GM23338 (cell line): ENCODE results near the gene CNNM1. TPM values are rescaled to one million over a fixed set of nuclear protein-coding genes. Genes with fewer than 3 reads are reported as not detected.
A peak's percentile ranks its signal among the peaks of the same experiment; 100 is the strongest.

ENCODE experiments used
- ATAC-seq: fragments of 200-7000 bp; cut with Tn5 transposase; 3 replicates; pipeline ENCODE4 v1.9.1; 2020
- DNase-seq: peaks from one replicate; pipeline ENCODE4 v3.0.0-alpha.2; 2015; ENCODE audit warnings: low spot score
- H2AFZ ChIP-seq: fragments of 200-600 bp; sonication (generic); 2 replicates; pipeline ENCODE4 v1.8.0; 2016; ENCODE audit warnings: antibody characterized with exemption, mild to moderate bottlenecking, moderate library complexity
- H3F3A ChIP-seq: fragments of 200-600 bp; sonication (generic); replicated peaks from 2 replicates; pipeline ENCODE4 v1.8.0; 2017; ENCODE audit warnings: antibody characterized with exemption, mixed run types, low read depth
- H3K27ac ChIP-seq: fragments of 200-600 bp; sonication (generic); 2 replicates; pipeline ENCODE4 v1.6.1; 2016; ENCODE audit warnings: low read depth
- H3K27me3 ChIP-seq: fragments of 200-600 bp; sonication (generic); 2 replicates; pipeline ENCODE4 v1.8.0; 2016; ENCODE audit warnings: mild to moderate bottlenecking, mixed run types, moderate library complexity; ENCODE audit not compliant: insufficient read depth
- H3K36me3 ChIP-seq: fragments of 200-600 bp; sonication (generic); 2 replicates; pipeline ENCODE4 v1.8.0; 2016; ENCODE audit warnings: mild to moderate bottlenecking; ENCODE audit not compliant: insufficient read depth
- H3K4me1 ChIP-seq: fragments of 200-600 bp; sonication (generic); 2 replicates; pipeline ENCODE4 v1.8.0; 2016; ENCODE audit warnings: mild to moderate bottlenecking, moderate library complexity; ENCODE audit not compliant: insufficient read depth
- H3K4me2 ChIP-seq: fragments of 200-600 bp; sonication (generic); 2 replicates; pipeline ENCODE4 v1.7.1; 2017; ENCODE audit warnings: mixed run types
- H3K4me3 ChIP-seq: fragments of 200-600 bp; sonication (generic); 2 replicates; pipeline ENCODE4 v1.6.1; 2016; ENCODE audit warnings: mixed run types
- H3K79me2 ChIP-seq: fragments of 200-600 bp; sonication (generic); replicated peaks from 2 replicates; pipeline ENCODE4 v1.8.0; 2017; ENCODE audit warnings: mild to moderate bottlenecking; ENCODE audit not compliant: insufficient read depth
- H3K9me2 ChIP-seq: fragments of 200-600 bp; sonication (generic); 2 replicates; pipeline ENCODE4 v1.8.0; 2017; ENCODE audit not compliant: insufficient read depth
- H4K20me1 ChIP-seq: fragments of 200-600 bp; sonication (generic); replicated peaks from 2 replicates; pipeline ENCODE4 v1.8.0; 2017; ENCODE audit warnings: mild to moderate bottlenecking; ENCODE audit not compliant: insufficient read depth
- H3K27ac Mint-ChIP-seq: 2 replicates; pipeline ENCODE4 v1.8.0; 2020; ENCODE audit warnings: inconsistent platforms, mild to moderate bottlenecking, moderate library complexity, mixed read lengths
- H3K27me3 Mint-ChIP-seq: 3 replicates; pipeline ENCODE4 v1.8.0; 2022; ENCODE audit warnings: low read depth, mild to moderate bottlenecking, moderate library complexity, mixed read lengths, inconsistent platforms; ENCODE audit not compliant: insufficient read depth, poor library complexity
- H3K36me3 Mint-ChIP-seq: 3 replicates; pipeline ENCODE4 v1.8.0; 2021; ENCODE audit warnings: low read depth, mild to moderate bottlenecking, inconsistent platforms, moderate library complexity, mixed read lengths
- H3K4me1 Mint-ChIP-seq: 3 replicates; pipeline ENCODE4 v1.8.0; 2020; ENCODE audit warnings: mild to moderate bottlenecking, inconsistent platforms, mixed read lengths
- H3K4me3 Mint-ChIP-seq: 3 replicates; pipeline ENCODE4 v1.8.0; 2021; ENCODE audit warnings: moderate library complexity, mild to moderate bottlenecking, inconsistent platforms, mixed read lengths
- H3K9me3 Mint-ChIP-seq: 3 replicates; pipeline ENCODE4 v1.8.0; 2020; ENCODE audit warnings: moderate library complexity, mild to moderate bottlenecking, inconsistent platforms, mixed read lengths
- CREB1 ChIP-seq: fragments of 250-450 bp; sonication (Bioruptor Pico); IDR thresholded peaks from 2 replicates; pipeline ENCODE4 v1.5.0; 2020; ENCODE audit warnings: low read depth, mild to moderate bottlenecking, moderate library complexity
- CTCF ChIP-seq, 2 experiments: fragments of 200-600 bp in 1 of 2; sonication (generic) in 1 of 2; conservative IDR thresholded peaks; 2 replicates each; pipeline versions ENCODE4 v1.5.1 to v1.6.1; 2016 to 2017; ENCODE audit warnings: antibody characterized with exemption in 2 of 2, low read depth in 2 of 2, mild to moderate bottlenecking in 2 of 2, moderate library complexity in 1 of 2
- ETS1 ChIP-seq: IDR thresholded peaks from 2 replicates; pipeline ENCODE4 v1.6.1; 2016; ENCODE audit warnings: antibody characterized with exemption
- EZH2 ChIP-seq: fragments of 200-600 bp; sonication (generic); IDR thresholded peaks from one replicate; pipeline ENCODE4 v1.8.0; 2017; ENCODE audit warnings: antibody characterized with exemption, mild to moderate bottlenecking, low read depth; ENCODE audit not compliant: unreplicated experiment
- POLR2AphosphoS5 ChIP-seq: IDR thresholded peaks from 2 replicates; pipeline ENCODE4 v1.6.1; 2016; ENCODE audit warnings: antibody characterized with exemption, low read depth
- STAT1 ChIP-seq: IDR thresholded peaks from one replicate; pipeline ENCODE4 v1.6.1; 2016; ENCODE audit warnings: antibody characterized with exemption; ENCODE audit not compliant: unreplicated experiment
- ZNF114 ChIP-seq: fragments of 250-450 bp; sonication (Bioruptor Pico); IDR thresholded peaks from 2 replicates; pipeline ENCODE4 v1.5.0; 2020; ENCODE audit warnings: mild to moderate bottlenecking, moderate library complexity
- ZNF331 ChIP-seq: fragments of 250-450 bp; sonication (Bioruptor Pico); IDR thresholded peaks from 2 replicates; pipeline ENCODE4 v1.5.0; 2020; ENCODE audit warnings: low read depth, mild to moderate bottlenecking, moderate library complexity
- ZNF462 ChIP-seq: fragments of 250-450 bp; sonication (Bioruptor Pico); IDR thresholded peaks from 2 replicates; pipeline ENCODE4 v1.5.0; 2020; ENCODE audit warnings: mild to moderate bottlenecking, moderate library complexity
- polyA plus RNA-seq: library from polyadenylated mRNA; unstranded; fragments of >200 nt; fragmentation: Nextera tagmentation; extraction: Ambion mirVana; gene quantifications from 2 replicates; pipeline ENCODE4 v1.2.1, GENCODE V29; 2016
- total RNA-seq: library from RNA; depleted of rRNA; stranded (reverse); fragments of >200 nt; shearing (Covaris generic); gene quantifications from 2 replicates; pipeline ENCODE4 v1.2.3, GENCODE V29; 2014

CNNM1 gene
- total and polyA plus RNA-seq, 2 experiments from 2014 or later: 0.52 to 0.90 TPM

GRCh38 chr10:99395750-99396445 lies 66.7 kb downstream of the CNNM1 start:
- H4K20me1 ChIP-seq: no peaks in the 10 kb centered on the region
- no peak for ATAC-seq
- Mint-ChIP-seq H3K36me3 (peaks cover 34% of the 10 kb centered on the region; the same call in 2 of the 3 replicates), H3K27ac (no peak overlapping the region; the same call in 1 of the 2 replicates), H3K27me3 (peaks cover 2% of the 10 kb centered on the region), H3K9me3 (no peaks in the 10 kb centered on the region), H3K4me1 (peaks cover 47% of the 10 kb centered on the region), H3K4me3 (no peak overlapping the region; the same call in 2 of the 3 replicates)
- H3K27me3 ChIP-seq: no peaks in the 10 kb centered on the region
- TF ChIP-seq ETS1 (no peak), POLR2AphosphoS5 (no peak), ZNF114 (CRISPR knock-in tag) (no peak), CREB1 (no peak), ZNF331 (CRISPR knock-in tag) (no peak), ZNF462 (no peak), STAT1 (no peak), EZH2 (no peak), CTCF (conservative IDR thresholded peaks at IDR 0.05; ENCODE audit: low read depth in 2 of 2) (no peak)
- no peaks in the 10 kb centered on the region for H3K79me2 ChIP-seq
- H3K4me3 ChIP-seq: no peak overlapping the region
- no peak overlapping the region for H3K27ac ChIP-seq
- H3K9me2 ChIP-seq: no peaks in the 10 kb centered on the region
- peak overlapping the region; percentile 36; the same call in 1 of the 2 replicates for H3K4me2 ChIP-seq
- no peak overlapping the region for H2AFZ ChIP-seq
- peaks cover 6% of the 10 kb centered on the region; the same call in 1 of the 2 replicates for H3K36me3 ChIP-seq
- DNase-seq: no peak
- no peaks in the 10 kb centered on the region for H3F3A ChIP-seq
- H3K4me1 ChIP-seq: peaks cover 33% of the 10 kb centered on the region
